Neural crest cell (in vitro differentiated cells): ENCODE measurements around the gene LGI1. TPM values are rescaled to one million over a fixed set of nuclear protein-coding genes. Genes with fewer than 3 reads are reported as not detected.

ENCODE experiments used
- DNase-seq: peaks from one replicate; pipeline ENCODE4 v3.0.0; 2021; ENCODE audit warnings: low read depth, mixed read lengths, low spot score
- H3K27ac Mint-ChIP-seq: one replicate; pipeline ENCODE4 v1.8.0; 2021; ENCODE audit warnings: mild to moderate bottlenecking, mixed read lengths; ENCODE audit not compliant: unreplicated experiment
- H3K27me3 Mint-ChIP-seq: 2 replicates; pipeline ENCODE4 v1.8.0; 2021; ENCODE audit warnings: low read depth, mild to moderate bottlenecking, mixed read lengths
- H3K36me3 Mint-ChIP-seq: 2 replicates; pipeline ENCODE4 v1.8.0; 2021; ENCODE audit warnings: low read depth, mild to moderate bottlenecking, mixed read lengths
- H3K4me1 Mint-ChIP-seq: 2 replicates; pipeline ENCODE4 v1.8.0; 2021; ENCODE audit warnings: mixed read lengths
- H3K4me3 Mint-ChIP-seq: one replicate; pipeline ENCODE4 v1.8.0; 2021; ENCODE audit warnings: mild to moderate bottlenecking, mixed read lengths
- H3K9me3 Mint-ChIP-seq: 2 replicates; pipeline ENCODE4 v1.8.0; 2021; ENCODE audit warnings: mixed read lengths
- CTCF ChIP-seq: fragments of 200-600 bp; sonication (generic); conservative IDR thresholded peaks from 2 replicates; pipeline ENCODE4 v1.5.0; 2021; ENCODE audit warnings: antibody characterized with exemption, mild to moderate bottlenecking
- total RNA-seq: library from RNA; stranded (reverse); gene quantifications from 2 replicates; pipeline ENCODE4 v1.2.1, GENCODE V29; 2021

Gene LGI1
- total RNA-seq, 1 donor from 2014 or later = 22.6 TPM

DNA sequence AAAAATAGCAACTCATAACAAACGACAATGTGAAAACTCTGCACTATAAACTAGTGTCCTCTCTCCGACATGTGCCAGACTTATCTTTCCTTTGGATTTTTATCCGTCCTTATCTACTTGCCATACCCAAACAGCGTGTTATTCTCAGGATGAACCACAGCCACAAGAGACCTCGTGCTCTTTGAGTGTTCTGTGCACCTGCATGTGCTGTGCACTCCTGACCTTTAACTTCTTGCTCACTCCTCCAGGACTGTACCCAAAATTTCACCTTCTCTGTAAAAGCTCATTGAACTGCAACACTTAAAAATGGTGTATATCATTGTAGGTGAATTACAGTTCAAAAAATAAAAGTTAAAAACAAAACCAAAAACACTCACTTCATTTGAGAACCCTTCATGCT is 78.0 kb downstream of the LGI1 start:
- no peak for DNase-seq
- no peak for TF ChIP-seq CTCF
- peaks cover 6% of the 10 kb centered on the region for H3K36me3 Mint-ChIP-seq
- peaks cover 12% of the 10 kb centered on the region for H3K4me1 Mint-ChIP-seq
- H3K4me3 Mint-ChIP-seq = no peak overlapping the region
- peaks cover 14% of the 10 kb centered on the region for H3K9me3 Mint-ChIP-seq
- no peak overlapping the region for H3K27ac Mint-ChIP-seq
- no peaks in the 10 kb centered on the region for H3K27me3 Mint-ChIP-seq

DNA sequence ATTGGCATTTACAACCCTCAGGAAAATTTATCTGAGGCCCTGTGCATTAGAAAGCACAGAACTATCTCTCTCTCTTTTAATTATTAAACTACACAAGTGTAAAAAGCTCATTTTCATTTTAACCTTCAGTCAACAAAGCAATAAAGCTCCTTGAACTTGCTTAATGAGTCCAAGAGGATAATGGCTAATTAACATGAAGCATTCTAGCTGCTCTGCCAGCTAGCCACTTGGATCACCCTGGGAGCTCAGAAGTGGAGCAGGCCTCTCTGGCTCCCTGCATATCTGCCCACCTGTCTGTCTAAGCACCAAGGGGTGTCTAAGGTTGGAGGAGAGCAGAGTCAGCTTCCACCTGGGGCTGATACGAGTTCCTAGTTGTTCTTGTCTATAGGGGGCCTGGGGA is 80.1 kb downstream of the LGI1 start:
- Mint-ChIP-seq H3K9me3 (peaks cover 11% of the 10 kb centered on the region), H3K36me3 (peaks cover 6% of the 10 kb centered on the region), H3K4me3 (no peak overlapping the region), H3K4me1 (peaks cover 10% of the 10 kb centered on the region), H3K27ac (no peak overlapping the region), H3K27me3 (no peaks in the 10 kb centered on the region)
- no peak for TF ChIP-seq CTCF
- no peak for DNase-seq

- Mint-ChIP-seq H3K27ac (no peak overlapping the region), H3K27me3 (no peaks in the 10 kb centered on the region), H3K4me1 (peaks cover 10% of the 10 kb centered on the region), H3K36me3 (peaks cover 6% of the 10 kb centered on the region), H3K4me3 (no peak overlapping the region), H3K9me3 (peaks cover 11% of the 10 kb centered on the region)
- TF ChIP-seq CTCF = no peak
- no peak for DNase-seq
Measured at GRCh38 chr10:93838278-93838677, 80.5 kb downstream of the LGI1 start.

- no peaks in the 10 kb centered on the region for H3K27me3 Mint-ChIP-seq
- H3K27ac Mint-ChIP-seq = no peak overlapping the region
- peaks cover 10% of the 10 kb centered on the region for H3K4me1 Mint-ChIP-seq
- peaks cover 7% of the 10 kb centered on the region for H3K9me3 Mint-ChIP-seq
- no peak overlapping the region for H3K4me3 Mint-ChIP-seq
- DNase-seq = no peak
- TF ChIP-seq CTCF = no peak
- no peaks in the 10 kb centered on the region for H3K36me3 Mint-ChIP-seq
Measured at GRCh38 chr10:93841961-93842360, 84.2 kb downstream of the LGI1 start.

GRCh38 chr10:93844979-93845626 is 87.4 kb downstream of the LGI1 start:
- no peak for DNase-seq
- H3K27ac Mint-ChIP-seq = no peak overlapping the region
- H3K4me3 Mint-ChIP-seq = no peak overlapping the region
- no peaks in the 10 kb centered on the region for H3K36me3 Mint-ChIP-seq
- peaks cover 15% of the 10 kb centered on the region for H3K4me1 Mint-ChIP-seq
- H3K9me3 Mint-ChIP-seq = peaks cover 7% of the 10 kb centered on the region
- no peaks in the 10 kb centered on the region for H3K27me3 Mint-ChIP-seq
- no peak for TF ChIP-seq CTCF

Other genes starting within 250 kb of the LGI1 start
- gene FFAR4, start 191.3 kb upstream of the LGI1 start, total RNA-seq = 0.09 TPM in 1 of 2 replicates, not detected in the other
- not detected in 2 replicates for gene RBP4, start 156.7 kb upstream of the LGI1 start, total RNA-seq
- not detected in 2 replicates for gene PDE6C, start 145.4 kb upstream of the LGI1 start, total RNA-seq
- 12.5 and 14.2 TPM in 2 replicates for gene FRA10AC1, start 55.3 kb upstream of the LGI1 start, total RNA-seq
- 10.7 and 11.9 TPM in 2 replicates for gene SLC35G1, start 136.0 kb downstream of the LGI1 start, total RNA-seq
- 5.7 and 6.1 TPM in 2 replicates for gene PLCE1, start 236.0 kb downstream of the LGI1 start, total RNA-seq